GM19463 (cell line): ENCODE measurements around the gene SYTL5.

Source experiments
- ATAC-seq: cut with Tn5 transposase; IDR thresholded peaks from one replicate; pipeline ENCODE4 v1.9.1; 2021; ENCODE audit warnings: mild to moderate bottlenecking, moderate library complexity; ENCODE audit not compliant: unreplicated experiment

SYTL5 gene

DNA sequence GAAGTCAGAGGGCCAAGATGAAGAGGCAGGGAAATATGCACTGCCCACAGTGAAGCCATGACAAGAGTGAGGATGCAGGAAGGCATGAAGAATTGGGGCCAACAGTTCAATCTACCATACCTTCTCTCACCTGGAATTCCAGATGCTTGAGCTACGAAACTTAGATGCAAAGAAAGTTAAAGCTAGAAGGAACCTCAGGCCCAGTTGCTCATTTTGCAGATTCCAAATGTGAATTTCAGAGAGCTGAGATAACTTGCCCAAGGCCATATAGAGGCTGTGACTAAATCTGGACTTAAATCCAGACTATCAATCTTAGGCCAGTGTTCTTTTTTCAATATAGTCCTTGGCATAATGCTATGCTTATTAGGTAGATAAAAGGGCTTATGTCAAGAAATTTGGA is 121.6 kb downstream of the SYTL5 start:
- ATAC-seq, result no peak

DNA sequence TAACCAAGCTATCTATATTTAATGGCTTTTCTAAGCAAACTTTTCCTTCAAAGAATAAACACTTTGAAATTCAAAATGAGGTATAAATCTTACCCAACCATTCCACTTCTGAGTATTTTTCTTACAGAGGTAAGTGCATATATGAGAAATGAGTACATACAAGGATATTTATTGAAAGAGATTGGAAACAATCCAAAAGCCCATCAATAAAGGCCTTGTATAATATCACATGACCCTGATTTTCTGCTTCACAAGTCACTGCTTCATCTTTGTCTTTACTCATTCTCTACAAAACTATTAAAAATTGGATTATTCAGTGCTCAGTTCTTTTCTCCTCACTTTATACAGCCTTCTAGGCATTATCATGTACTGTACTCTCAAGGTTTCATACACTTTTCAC is 123.0 kb downstream of the SYTL5 start:
- ATAC-seq, result no peak

DNA sequence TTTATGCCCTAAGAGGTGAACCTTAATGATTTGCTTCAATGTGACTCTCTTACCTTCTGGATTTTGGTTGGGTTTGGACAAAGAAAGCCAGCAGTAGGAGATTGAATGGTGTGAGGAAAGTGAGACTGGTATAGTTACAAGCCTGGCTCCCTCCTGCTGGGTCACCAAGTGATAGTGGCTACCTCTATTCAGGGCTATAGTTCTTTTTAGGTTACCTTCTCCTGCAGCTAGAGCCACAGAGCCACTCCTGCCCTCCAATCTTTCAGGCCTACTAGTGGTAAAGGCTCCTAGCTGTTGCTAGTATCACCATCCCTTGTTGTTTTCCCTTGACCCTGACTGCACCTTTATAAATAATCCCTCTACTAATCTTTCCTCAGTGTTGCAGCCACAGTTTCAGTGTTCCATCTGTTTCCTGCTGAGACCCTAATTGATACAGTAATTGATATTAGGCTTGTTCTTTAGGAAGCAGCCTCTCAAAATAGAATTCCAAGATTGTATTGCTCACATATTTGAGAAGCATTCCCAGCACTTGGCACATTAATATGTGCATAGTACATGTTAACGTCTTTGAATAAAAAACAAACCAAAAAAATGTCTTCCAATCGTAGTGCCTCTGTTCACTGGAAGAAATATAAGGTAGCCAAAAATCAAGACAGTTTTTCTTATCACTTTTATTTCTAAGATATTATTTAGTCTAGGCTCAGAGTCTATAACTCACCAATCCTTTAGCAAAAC is 132.0 kb downstream of the SYTL5 start:
- no peak for ATAC-seq

DNA sequence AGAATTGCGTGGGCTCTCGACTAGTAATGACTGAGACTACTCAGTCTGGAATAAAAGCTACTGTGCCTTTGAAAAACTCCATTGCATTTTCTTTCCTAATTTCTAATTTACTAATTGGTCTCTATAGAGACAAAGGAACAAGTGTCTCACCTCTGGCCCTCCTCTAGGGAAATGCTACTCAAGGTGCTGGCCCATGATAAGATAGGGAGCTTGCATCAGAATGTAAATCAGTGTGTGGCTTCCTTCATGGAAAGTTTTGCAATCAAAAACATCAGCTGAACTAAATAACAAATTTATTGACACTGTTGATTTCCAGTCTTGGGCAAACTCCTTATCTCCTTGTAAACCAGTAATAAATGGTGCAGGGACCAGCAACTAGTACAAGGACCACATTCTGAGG is 132.5 kb downstream of the SYTL5 start:
- no peak for ATAC-seq

DNA sequence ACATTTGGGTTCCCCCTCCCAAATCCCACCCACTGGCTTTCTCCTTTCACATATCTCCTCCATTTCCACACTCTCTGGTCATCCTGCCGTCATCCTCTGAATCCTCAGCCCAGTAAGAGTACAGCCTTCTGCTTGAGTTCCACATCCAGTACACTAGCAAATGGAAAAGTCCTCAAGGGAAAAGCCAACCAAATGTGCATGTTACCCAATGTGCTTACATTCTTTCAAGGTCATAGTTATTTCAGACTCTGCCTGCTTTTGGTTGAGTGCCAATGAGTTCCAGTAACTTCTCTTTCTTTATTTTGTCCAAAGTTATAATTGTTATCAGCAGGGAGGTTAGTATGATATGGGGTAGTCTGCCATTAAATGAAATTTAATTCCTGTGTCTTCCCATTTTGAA is 136.3 kb downstream of the SYTL5 start:
- no peak for ATAC-seq

DNA sequence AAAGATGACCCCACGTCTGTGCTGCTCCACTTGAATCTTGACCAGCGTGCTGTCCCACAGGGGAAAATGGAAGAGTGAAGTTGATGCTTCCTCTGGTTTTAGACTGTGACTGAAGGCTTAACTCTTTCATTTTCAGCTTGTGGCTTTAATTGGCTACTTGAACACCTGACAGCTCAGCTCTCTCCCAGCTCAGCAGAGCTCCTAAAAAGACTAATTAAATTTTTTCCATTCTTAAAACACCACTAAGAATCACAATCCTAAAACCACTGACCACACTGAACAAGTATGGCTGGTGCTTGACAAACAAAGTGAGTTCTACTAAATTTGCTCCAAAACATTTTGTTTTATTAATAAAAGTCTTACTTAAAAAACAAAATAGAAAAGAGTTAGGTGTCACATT is 142.7 kb downstream of the SYTL5 start:
- ATAC-seq, result no peak

DNA sequence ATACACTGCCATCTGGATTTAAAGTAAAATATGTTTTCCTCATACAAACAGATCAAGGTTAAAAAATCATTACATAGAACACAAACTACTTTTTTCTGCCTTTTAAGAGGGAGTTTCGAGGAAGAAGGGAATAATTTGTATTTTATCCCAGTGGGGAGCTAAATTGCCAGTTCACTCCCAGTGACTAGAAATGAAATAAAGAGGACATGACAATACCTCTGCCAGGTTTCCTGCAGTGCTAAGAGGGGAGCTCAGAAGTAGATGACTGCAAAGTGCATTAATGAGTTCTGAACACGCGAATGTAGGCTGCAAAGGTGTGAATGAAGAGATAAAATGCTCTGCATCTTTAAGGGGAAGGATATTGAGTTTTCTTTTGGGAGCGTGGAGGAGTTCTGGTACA is 144.6 kb downstream of the SYTL5 start:
- ATAC-seq, result no peak

DNA sequence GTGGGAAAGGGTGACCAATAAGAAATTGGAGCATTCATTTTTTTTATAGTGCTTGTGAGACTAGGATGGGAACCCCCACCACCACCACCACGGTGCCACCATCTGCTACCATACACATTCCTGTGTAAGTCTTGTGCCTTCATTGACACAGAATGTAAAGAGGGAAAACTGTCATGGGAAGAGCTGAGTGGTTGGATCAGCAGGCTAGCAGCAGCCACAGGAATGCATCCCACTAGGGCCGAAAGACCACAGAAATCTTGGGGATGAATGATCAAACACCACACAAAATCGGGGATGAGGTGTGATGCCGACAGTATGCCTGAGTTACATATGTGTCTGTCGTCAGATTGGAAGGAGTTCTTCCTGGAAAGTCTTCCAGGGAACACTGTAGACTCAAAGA is 145.1 kb downstream of the SYTL5 start:
- ATAC-seq, result no peak

DNA sequence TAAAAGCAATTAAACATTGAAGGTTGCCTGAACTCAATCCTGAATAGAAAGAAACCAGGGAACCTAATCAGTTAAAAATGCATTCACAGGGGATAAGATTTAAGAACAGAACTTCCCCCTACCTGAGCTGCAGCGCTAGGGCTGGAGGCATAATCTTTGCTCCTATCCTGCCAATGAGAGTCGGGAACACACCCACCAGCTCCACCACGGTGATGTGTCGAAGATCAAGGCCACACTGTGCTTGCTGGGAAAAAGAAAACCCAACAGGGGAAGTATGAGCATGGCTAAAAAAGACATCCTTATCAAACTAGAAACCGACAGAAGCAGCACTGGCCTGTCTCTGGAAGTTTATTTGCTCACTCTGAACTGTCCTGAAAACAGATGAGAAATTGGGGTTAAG is 148.0 kb downstream of the SYTL5 start:
- ATAC-seq, result no peak

DNA sequence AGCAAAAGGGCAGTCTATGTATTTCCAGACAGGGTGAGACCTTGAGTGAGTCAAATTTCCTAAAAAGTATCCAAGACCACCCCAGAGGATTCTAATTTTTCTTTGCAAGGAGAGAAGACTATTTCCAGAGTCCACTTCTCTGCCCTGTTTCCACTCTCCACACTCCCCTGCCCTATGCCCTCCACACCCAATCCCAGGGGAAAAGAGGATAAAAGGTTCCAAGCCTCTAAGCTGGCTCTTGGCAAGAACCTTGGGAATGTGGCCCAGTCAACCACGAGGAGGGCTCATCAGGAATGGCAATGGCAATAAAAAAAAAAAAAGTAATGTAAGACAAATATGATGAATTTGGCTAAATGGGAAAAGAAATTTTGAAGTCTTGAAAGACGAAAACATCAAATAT is 148.5 kb downstream of the SYTL5 start:
- no peak for ATAC-seq

DNA sequence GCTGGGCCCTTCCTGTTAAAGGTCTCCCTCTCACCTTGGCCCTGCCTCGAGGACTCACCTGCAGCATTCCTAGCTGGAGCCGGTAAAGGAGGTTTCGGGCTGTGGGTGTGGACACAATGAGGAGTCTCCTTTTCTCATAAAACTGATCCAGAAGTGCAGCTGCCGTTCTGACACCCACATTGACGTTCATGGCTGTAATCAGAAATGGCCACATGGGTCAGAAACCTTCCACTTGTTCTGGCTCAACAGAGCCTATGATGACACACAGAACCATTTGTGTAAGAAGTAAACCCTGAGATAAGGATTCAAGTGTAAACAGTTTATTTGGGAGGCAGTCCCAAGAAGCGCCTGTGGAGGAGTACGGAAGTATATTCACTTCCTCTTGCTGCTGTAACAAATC is 150.5 kb downstream of the SYTL5 start:
- ATAC-seq, result no peak

DNA sequence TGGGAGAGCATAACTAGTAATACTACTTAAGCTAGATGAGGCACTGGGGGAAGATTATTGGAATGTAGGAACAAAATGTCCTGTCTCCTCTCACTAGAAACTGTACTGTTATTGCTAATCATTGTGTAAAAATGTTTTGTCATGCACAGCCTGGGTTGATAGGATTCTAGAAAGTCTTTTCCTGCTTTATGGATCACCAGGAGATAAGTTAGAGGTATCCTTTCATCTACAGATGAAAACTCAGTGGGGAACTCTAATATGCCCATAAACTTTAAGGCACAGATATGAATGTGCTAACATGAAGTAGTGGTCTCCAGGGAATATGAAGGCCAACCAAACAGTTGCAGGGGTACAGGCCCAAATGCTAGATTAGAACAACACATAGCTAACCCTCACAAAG is 156.8 kb downstream of the SYTL5 start:
- no peak for ATAC-seq

DNA sequence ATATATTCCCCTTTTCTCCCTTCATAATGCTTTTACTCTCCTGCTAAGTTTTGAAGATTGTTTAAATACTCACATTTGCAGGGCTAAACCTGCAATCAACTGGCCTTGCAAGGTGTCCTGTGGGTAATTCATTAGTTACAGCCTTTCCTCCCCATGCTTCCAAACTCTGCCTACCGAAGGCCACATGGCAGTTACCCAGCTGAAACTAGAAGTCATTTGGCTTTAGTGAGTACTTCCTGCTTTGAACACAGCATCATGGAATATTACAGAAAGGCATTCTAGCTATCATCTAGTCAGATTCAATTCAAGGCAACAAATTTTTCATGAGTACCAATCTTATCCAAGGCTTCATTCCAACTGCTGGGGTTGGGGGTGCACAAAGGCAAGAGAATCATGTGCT is 158.7 kb downstream of the SYTL5 start:
- no peak for ATAC-seq

DNA sequence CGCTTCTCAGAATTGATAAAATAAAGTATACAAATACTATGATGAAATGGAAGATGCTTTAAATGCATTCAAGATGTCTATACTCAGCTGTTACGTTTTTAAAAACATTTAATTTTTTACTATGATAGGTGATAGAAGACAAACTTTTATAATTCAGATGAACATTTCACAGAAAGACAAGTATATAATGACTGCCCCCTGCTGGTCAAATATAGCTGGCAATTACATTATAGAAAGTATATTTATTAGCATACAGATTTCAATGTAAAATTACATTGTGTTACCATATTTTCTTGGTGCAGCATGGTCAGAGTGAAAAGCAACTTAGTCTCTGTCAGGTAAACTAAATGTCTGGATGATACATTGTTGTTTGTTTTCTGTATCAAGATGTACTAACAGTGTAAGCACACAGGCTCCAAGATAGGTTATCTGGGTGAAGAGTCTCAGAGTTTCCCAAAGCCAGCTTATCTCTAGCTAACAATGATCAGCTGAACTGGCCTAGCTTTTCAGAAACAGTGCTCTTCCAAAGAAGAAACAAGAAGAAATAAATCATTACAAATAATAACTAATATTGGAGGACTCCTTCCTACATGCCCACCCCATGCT is 160.2 kb downstream of the SYTL5 start:
- no peak for ATAC-seq

DNA sequence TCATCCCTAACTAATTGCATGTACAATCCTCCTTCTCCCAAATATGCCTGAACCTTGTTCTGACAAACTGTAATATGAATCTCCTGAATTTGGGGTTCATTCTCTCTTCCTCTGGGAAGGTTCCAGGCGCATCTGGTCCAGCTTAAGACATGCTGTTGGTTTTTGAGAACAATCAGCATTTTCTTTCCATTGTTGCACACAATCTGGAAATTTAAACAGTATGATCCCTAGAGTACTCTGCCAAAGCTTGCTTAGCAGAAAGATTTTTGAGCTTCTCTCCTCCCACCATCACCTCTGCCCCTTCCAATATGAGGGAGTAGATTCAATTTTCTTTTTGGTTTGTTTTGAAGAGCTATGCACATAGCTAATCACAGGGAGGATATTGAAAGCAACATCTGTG is 164.2 kb downstream of the SYTL5 start:
- no peak for ATAC-seq

DNA sequence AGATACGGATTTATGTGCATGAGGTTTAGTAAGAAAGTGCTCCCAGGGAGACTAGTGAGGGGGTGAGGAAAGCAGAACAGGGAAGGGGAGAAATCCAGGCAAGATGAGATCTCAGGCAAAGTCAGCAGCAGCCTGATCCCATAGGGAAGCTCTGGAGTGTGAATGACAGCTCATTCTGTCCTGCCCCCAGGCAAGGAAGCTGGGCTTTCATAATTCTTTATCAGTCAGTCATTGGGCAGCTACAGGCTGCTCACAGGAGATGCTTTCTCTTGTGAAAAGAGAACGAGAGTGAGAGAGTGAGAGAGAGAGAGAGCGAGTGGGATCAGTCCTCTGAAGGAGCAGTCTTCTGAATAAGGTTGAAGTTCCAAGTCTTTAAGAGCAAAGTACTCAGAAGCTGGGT is 166.2 kb downstream of the SYTL5 start:
- no peak for ATAC-seq

DNA sequence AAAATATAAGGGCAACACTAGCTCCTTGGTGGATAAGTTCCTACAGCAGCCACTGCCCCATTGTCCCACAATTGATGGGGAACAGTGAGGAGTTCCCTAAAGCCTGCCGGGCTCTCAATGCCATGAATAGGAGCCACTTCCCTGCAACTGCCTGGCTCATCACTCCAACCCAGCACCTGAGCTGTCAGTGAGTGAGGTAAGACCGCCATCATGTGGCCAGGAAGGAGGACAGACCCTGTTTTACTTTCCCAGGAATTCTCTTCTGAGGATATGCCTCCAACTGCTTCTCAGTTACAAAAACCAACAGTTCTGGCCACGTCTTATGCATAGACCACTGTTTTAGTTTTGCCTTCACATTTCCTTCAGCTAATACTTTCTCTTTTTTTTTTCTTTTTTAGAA is 168.8 kb downstream of the SYTL5 start:
- no peak for ATAC-seq

DNA sequence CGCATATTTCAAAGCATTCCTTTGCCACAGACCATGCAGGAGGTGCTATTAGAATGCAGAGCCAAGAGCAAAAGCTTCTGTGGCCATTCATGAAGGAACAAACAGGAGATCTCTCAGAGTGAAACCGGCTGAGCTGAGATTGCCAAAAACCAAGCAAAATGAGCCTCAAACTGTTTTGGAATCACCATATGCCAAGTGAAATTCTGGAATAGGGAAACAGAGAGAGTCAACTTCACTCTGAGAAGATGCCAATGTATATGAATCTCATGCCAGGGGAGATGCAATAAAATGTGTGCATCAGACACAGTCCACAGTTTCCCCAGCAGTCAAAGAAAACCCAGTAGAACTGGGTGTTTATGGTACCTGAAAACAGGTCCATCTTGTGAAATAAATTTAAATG is 172.0 kb downstream of the SYTL5 start:
- no peak for ATAC-seq
